Measurements from ENCODE around the gene PRR20G.
"Not testable (repeated sequence)": the region's sequence is repeated elsewhere in the genome, so short reads cannot be mapped to it uniquely, and the experiment has no call there.

The PRR20G gene

GRCh38 chr3:127296959-127297358 is 9.1 kb upstream of the PRR20G start:
- DNase-seq: no peak

GRCh38 chr3:127296166-127296565 is 8.3 kb upstream of the PRR20G start:
- DNase-seq: no peak

DNA sequence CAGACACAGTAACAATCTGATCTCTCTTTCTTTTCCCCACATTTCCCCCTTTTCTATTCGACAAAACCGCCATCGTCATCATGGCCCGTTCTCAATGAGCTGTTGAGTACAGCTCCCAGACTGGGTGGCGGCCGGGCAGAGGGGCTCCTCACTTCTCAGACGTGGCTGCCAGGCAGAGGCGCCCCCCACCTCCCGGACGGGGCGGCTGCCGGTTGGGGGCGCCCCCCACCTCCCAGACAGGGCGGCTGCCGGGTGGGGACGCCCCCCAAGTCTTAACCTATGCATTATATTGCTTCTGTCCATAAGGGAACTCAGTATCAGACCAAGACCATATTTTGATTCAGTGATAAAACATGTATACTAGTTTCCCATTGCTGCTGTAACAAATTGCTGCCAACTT is 5.8 kb upstream of the PRR20G start:
- DNase-seq: not testable (repeated sequence)

GRCh38 chr3:127291611-127292010 is 3.8 kb upstream of the PRR20G start:
- DNase-seq: no peak

- no peak for DNase-seq
These were observed 3.3 kb upstream of the PRR20G start for GRCh38 chr3:127291114-127291513.

DNA sequence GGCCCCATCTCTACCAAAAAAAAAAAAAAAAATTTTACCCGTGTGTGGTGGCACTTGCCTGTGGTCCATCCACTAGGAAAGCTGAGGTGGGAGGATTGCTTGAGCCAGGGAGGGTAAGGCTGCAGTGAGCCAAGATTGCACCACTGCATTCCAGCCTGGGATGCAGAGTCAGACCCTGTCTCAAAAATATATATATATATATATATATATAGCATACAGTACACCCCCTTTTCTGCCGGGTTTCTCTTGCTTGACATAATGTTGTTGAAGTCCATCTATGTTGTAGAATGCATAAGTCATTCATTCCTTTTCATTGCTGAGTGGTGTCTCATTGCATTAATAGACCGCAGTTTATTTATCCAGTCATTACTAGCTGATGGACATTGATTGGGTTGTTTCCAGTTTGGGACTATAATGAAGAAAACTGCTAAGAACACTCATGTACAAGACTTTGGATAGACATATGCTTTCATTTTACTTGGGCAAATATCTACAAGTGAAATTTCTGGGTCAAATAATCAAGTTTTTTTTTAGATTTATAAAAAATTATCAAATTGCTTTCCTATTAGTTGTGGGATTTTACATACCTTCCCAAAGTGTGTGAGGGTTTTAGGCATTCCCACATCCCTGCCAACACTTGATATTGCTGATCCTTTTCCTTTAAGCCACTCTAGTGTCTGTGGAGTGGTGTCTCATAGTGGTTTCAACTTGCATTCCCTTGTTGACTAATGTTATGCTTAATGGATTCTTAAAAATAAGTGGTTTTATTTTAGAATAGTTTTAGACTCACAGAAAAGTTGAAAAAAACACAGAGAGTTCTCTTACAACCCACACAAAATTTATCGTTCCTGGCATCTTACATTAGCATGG is 2.1 kb upstream of the PRR20G start:
- no peak for DNase-seq

- DNase-seq: no peak
These were observed 1.3 kb upstream of the PRR20G start for GRCh38 chr3:127288921-127289705.

- no peak for DNase-seq
These were observed 497 bp upstream of the PRR20G start for GRCh38 chr3:127288343-127288742.

DNA sequence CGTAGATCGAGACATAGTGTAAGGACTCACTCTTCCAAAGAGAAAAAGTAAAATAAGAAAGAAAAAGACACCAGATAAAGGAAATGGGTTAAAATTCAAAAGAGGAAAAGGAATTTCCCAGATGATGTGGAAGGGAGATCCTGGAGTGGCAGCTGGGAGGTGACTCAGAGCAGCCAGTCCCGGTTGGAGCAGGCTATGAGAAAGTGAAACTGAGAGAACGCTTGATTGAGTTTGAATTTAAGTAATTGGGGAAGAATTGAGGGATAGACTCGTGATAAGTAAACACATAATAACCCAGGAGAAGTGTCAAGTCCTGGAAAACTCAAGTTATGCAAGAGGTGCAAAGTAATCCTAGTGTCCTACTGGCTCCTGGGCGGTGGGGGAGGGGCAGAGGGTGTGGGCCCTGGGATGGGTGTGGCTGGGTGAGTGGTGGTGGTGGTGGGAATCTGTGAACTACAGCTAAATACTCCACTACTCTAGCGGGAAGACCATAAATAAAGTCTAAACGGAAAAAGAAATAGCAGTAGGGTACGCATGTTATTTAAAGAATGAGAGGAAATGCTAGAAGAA is 1.2 kb downstream of the PRR20G start:
- DNase-seq: no peak

DNA sequence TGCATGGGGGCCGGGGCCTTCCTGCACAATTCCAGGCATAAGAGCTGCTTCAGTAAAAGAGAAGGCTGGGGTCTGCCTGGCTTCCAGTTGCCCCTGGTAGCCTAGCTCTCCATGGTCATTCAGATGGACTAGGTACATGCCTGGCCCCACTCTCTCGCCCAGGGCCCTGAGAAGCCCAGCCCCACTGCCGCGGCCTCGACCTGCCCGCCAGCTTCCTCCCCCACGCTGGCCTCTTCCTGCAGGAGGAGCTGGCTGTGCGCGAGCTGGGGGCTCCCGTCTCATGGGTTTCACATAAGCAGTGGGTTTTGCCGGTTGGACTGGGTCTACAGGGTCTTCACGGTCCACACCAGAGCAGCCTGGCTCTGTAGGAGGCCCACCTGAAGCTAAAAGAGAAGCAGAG is 3.6 kb downstream of the PRR20G start:
- DNase-seq: no peak

DNA sequence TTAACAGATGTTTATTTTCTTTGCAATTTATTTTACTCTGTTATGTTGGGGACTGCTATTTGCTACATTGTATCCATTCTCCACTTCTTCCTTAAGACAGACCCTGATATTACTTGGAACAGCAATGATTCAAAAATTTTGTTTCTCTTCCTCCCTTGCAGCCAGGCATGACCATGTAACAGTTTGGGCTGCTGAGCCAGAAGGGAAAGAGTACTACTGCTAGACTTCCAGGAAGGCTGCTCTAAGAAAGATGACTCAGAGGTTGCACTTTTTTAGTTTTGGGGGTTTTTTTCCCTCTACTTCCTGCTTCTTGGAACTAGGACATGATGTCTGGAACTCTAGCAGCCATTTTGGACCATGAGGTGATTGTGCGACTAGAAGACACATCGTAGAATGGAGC is 10.3 kb downstream of the PRR20G start:
- DNase-seq: no peak

DNA sequence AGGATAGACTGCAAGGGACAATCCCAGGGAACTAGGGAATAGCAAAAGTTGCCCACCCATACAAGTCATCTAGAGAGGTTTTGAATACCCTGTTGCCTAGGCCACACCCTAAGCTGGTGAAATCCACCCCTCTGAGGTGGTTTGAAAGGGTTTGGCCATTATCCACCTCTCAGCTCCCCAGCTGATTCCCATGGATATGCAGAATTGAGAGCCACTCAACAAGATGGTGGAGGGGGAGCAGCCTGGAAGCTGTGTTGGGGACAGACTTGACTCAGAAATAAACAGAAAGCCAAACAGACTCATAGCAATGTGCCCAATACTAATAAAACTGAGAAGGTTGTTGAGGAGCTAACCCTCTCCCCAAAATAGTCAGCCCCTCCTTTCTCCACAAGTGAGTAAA is 10.9 kb downstream of the PRR20G start:
- DNase-seq: no peak

- no peak for DNase-seq
These were observed 11.4 kb downstream of the PRR20G start for GRCh38 chr3:127276396-127276795.

- DNase-seq: no peak
These were observed 12.5 kb downstream of the PRR20G start for GRCh38 chr3:127275287-127275781.

DNA sequence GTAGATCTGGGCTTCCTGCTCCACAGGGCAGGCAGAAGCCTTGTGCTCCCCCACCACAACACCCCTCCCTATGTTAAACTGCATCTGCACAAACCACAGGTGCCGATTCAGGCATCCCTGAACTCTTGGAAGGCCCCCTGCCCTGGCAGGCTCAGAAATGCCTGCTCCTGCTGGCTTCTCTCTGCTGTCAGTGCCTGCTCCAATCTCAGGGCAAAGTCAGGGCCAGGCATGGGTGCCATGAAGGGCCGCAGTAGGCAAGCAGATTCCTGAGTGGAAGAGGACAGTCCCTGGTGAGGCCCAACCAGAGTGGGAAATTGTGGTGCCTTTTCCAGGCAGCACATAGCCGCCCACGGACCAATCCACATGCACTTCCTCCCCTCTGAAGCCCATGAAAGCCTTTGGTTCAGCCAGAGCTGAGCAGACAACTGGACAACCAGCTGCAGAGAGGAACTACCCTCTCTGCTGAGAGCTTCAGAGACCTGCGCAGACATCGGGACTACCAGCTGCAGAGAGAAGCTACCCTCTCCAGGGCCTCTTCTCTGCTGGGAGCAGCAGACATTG is 13.6 kb downstream of the PRR20G start:
- no peak for DNase-seq

DNA sequence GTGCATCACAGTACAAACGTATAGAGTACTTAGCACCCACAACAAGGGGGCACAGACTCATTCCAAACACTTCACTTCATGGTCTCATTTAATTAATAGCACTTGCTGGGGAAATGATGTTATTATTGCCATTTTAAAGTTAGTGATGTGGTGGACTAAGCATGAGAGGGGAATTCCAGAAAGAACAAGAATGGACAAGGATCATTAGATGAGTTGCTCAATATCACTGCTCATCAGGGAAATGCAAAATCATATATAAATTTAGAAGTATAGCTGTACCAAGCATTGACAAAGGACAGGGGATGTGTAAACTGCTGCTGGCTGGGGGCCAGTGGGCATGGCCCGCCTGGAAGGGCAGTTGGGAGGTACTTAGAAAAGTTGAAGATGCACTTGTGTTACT is 14.6 kb downstream of the PRR20G start:
- no peak for DNase-seq

- no peak for DNase-seq
These were observed 21.7 kb downstream of the PRR20G start for GRCh38 chr3:127266186-127266585.

GRCh38 chr3:127265581-127265981 is 22.3 kb downstream of the PRR20G start:
- DNase-seq: no peak

GRCh38 chr3:127264794-127265514 is 22.9 kb downstream of the PRR20G start:
- no peak for DNase-seq

DNA sequence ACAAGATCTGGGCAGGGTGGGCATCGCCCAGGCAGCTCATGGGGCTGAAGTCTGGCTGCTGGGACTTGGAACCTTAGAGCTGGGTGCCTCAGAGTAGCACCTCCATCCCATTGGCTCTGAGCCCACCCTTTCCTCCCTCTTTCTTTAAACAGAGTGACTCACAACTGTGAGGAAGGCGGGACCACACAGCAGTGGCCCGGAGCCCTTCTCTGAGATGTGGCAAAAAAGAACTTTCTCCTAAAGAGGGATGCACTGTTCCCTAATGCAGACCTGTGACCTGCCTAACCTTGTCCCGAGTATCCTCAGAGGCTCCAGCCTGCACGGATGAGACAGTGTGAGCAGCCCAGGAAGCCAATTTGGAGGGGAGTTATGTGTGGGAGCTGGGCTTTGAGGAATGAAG is 23.6 kb downstream of the PRR20G start:
- DNase-seq: no peak

DNA sequence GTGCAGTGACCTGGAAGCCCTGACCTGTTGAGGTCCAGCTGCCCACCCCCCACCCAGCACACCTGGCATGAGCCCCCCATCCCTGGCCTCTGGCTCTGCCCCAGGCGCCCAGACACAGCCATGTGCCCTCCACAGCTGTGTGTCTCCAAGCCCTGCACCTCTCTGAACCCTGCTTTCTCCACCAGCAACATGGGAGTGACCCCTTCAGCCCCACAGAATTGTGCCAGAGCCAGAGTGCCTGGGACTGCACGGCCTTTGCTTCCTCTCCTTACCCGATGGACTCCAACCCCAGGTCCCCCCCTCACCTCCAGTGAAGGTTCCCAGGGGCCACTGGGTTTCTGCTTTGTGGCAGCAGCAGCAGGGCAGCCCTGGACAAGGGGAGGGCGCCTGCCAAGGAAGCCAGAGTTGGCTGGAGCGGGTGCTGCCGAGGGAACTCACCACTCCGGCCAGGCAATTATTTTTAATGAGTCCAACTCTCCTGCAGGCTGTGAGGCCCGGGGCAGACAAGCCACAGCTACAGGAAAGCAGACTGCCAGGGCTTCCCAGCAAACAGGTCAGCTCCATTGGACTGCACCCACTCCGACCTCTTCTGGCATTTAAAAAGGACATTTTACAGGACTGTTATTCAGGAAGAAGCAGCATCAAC is 24.1 kb downstream of the PRR20G start:
- DNase-seq: no peak

- DNase-seq: no peak
These were observed 24.8 kb downstream of the PRR20G start for GRCh38 chr3:127263037-127263436.

All from CD4-positive, alpha-beta T cell treated with Interleukin-1 beta for 1 hour (primary cell).